ENCODE results near the gene CLPX. TPM values are rescaled to one million over a fixed set of nuclear protein-coding genes. Genes with fewer than 3 reads are reported as not detected.

Gene CLPX
- total and polyA plus RNA-seq, 9 of the 15 experiments (the other 6 are each of a cell fraction or from before 2014, with no cell fraction given): 11.2 to 83.3 (median 51.3) TPM

GRCh38 chr15:65212097-65212496 lies 27.0 kb upstream of the CLPX start (continued):
- TF ChIP-seq, protein P1, sequence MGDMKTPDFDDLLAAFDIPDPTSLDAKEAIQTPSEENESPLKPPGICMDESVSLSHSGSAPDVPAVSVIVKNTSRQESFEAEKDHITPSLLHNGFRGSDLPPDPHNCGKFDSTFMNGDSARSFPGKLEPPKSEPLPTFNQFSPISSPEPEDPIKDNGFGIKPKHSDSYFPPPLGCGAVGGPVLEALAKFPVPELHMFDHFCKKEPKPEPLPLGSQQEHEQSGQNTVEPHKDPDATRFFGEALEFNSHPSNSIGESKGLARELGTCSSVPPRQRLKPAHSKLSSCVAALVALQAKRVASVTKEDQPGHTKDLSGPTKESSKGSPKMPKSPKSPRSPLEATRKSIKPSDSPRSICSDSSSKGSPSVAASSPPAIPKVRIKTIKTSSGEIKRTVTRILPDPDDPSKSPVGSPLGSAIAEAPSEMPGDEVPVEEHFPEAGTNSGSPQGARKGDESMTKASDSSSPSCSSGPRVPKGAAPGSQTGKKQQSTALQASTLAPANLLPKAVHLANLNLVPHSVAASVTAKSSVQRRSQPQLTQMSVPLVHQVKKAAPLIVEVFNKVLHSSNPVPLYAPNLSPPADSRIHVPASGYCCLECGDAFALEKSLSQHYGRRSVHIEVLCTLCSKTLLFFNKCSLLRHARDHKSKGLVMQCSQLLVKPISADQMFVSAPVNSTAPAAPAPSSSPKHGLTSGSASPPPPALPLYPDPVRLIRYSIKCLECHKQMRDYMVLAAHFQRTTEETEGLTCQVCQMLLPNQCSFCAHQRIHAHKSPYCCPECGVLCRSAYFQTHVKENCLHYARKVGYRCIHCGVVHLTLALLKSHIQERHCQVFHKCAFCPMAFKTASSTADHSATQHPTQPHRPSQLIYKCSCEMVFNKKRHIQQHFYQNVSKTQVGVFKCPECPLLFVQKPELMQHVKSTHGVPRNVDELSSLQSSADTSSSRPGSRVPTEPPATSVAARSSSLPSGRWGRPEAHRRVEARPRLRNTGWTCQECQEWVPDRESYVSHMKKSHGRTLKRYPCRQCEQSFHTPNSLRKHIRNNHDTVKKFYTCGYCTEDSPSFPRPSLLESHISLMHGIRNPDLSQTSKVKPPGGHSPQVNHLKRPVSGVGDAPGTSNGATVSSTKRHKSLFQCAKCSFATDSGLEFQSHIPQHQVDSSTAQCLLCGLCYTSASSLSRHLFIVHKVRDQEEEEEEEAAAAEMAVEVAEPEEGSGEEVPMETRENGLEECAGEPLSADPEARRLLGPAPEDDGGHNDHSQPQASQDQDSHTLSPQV (IDR thresholded peaks at IDR 0.05): peak; percentile 73
- TF ChIP-seq TFAP4 (CRISPR knock-in tag; IDR thresholded peaks at IDR 0.05; ENCODE audit: borderline replicate concordance): peak; percentile 75; the same call in 1 of the 2 replicates
- peak; percentile 62; the same call in 1 of the 2 replicates for TF ChIP-seq CTBP1 (IDR thresholded peaks at IDR 0.05; ENCODE audit: borderline replicate concordance)
- TF ChIP-seq HLTF (IDR thresholded peaks at IDR 0.05): no peak
- TF ChIP-seq TEAD4 (IDR thresholded peaks at IDR 0.05; ENCODE audit: low read length): peak; percentile 79
- TF ChIP-seq TEAD4 (CRISPR knock-in tag; IDR thresholded peaks at IDR 0.05; ENCODE audit: borderline replicate concordance): no peak
- TF ChIP-seq TAL1 (IDR thresholded peaks at IDR 0.05): peak; percentile 70
- peak; percentile 71 for TF ChIP-seq BHLHE40 (IDR thresholded peaks at IDR 0.05; ENCODE audit: low read length)
- peak in 1 of 2 experiments; percentile 42; a peak in 1 of 4 replicates for TF ChIP-seq SRF (CRISPR knock-in tag; IDR thresholded peaks at IDR 0.05)
- 0 out of 2 replicates have a peak, but pooled peaks have one; percentile 50 for TF ChIP-seq CXXC5 (CRISPR knock-in tag; IDR thresholded peaks at IDR 0.05)
- TF ChIP-seq, protein P2, sequence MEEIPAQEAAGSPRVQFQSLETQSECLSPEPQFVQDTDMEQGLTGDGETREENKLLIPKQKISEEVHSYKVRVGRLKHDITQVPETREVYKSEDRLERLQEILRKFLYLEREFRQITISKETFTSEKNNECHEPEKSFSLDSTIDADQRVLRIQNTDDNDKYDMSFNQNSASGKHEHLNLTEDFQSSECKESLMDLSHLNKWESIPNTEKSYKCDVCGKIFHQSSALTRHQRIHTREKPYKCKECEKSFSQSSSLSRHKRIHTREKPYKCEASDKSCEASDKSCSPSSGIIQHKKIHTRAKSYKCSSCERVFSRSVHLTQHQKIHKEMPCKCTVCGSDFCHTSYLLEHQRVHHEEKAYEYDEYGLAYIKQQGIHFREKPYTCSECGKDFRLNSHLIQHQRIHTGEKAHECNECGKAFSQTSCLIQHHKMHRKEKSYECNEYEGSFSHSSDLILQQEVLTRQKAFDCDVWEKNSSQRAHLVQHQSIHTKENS (CRISPR knock-in tag; IDR thresholded peaks at IDR 0.05): no peak
- TF ChIP-seq, protein P3, sequence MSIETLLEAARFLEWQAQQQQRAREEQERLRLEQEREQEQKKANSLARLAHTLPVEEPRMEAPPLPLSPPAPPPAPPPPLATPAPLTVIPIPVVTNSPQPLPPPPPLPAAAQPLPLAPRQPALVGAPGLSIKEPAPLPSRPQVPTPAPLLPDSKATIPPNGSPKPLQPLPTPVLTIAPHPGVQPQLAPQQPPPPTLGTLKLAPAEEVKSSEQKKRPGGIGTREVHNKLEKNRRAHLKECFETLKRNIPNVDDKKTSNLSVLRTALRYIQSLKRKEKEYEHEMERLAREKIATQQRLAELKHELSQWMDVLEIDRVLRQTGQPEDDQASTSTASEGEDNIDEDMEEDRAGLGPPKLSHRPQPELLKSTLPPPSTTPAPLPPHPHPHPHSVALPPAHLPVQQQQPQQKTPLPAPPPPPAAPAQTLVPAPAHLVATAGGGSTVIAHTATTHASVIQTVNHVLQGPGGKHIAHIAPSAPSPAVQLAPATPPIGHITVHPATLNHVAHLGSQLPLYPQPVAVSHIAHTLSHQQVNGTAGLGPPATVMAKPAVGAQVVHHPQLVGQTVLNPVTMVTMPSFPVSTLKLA (conservative IDR thresholded peaks at IDR 0.05): peak in 1 of 2 experiments; percentile 70; a peak in 3 of 4 replicates
- no peak for TF ChIP-seq ZNF518B (CRISPR knock-in tag; IDR thresholded peaks at IDR 0.05)
- TF ChIP-seq IRF9 (tag; IDR thresholded peaks at IDR 0.05): no peak
- peak; percentile 38; the same call in 1 of the 2 replicates for TF ChIP-seq NBN (IDR thresholded peaks at IDR 0.05; ENCODE audit: low read depth)
- no peak for TF ChIP-seq SRSF9 (IDR thresholded peaks at IDR 0.05; ENCODE audit: borderline replicate concordance, low read depth, low read length)

Measured in K562 (cell line).